Activated CD4-positive, CD25-positive, alpha-beta regulatory T cell treated with anti-CD3 and anti-CD28 coated beads, Interleukin-2, amount 50 U/mL, for 24 hours (primary cell): ENCODE results near the gene NTM.

Experiments used
- ATAC-seq, 2 donors: fragments of 150-1000 bp; cut with Tn5 transposase; one replicate each; pipeline ENCODE4 v1.10.0; 2021; ENCODE audit warnings: mild to moderate bottlenecking in 1 of 2, moderate library complexity in 1 of 2

NTM gene

GRCh38 chr11:131748151-131749050, 378.0 kb downstream of the NTM start:
- no peak for ATAC-seq

- ATAC-seq: no peak
These were observed 378.7 kb downstream of the NTM start for GRCh38 chr11:131749101-131749500.

GRCh38 chr11:131750152-131750551, 379.7 kb downstream of the NTM start:
- no peak for ATAC-seq

GRCh38 chr11:131750692-131751091, 380.3 kb downstream of the NTM start:
- no peak for ATAC-seq

GRCh38 chr11:131754671-131755070, 384.3 kb downstream of the NTM start:
- no peak for ATAC-seq

- no peak for ATAC-seq
These were observed 386.2 kb downstream of the NTM start for GRCh38 chr11:131756479-131757110.

GRCh38 chr11:131758726-131759125, 388.3 kb downstream of the NTM start:
- no peak for ATAC-seq

GRCh38 chr11:131759140-131759539, 388.7 kb downstream of the NTM start:
- no peak for ATAC-seq

- ATAC-seq: no peak
These were observed 390.0 kb downstream of the NTM start for GRCh38 chr11:131760091-131761061.

- ATAC-seq: no peak
These were observed 392.1 kb downstream of the NTM start for GRCh38 chr11:131762346-131763110.

GRCh38 chr11:131763193-131763890, 392.9 kb downstream of the NTM start:
- ATAC-seq: no peak

GRCh38 chr11:131764126-131764525, 393.7 kb downstream of the NTM start:
- no peak for ATAC-seq

- ATAC-seq: no peak
These were observed 394.2 kb downstream of the NTM start for GRCh38 chr11:131764649-131765048.

GRCh38 chr11:131766637-131767036, 396.2 kb downstream of the NTM start:
- ATAC-seq: no peak

- no peak for ATAC-seq
These were observed 397.0 kb downstream of the NTM start for GRCh38 chr11:131767421-131767820.

GRCh38 chr11:131770801-131771200, 400.4 kb downstream of the NTM start:
- ATAC-seq: no peak

GRCh38 chr11:131771471-131771870, 401.1 kb downstream of the NTM start:
- ATAC-seq: no peak

- no peak for ATAC-seq
These were observed 403.2 kb downstream of the NTM start for GRCh38 chr11:131773626-131774025.

GRCh38 chr11:131776211-131776610, 405.8 kb downstream of the NTM start:
- no peak for ATAC-seq

GRCh38 chr11:131785801-131786200, 415.4 kb downstream of the NTM start:
- no peak for ATAC-seq

- ATAC-seq: no peak
These were observed 416.7 kb downstream of the NTM start for GRCh38 chr11:131787119-131787518.

- ATAC-seq: no peak
These were observed 420.2 kb downstream of the NTM start for GRCh38 chr11:131790586-131790985.
